ENCODE measurements around the gene MPRIP. TPM values are rescaled to one million over a fixed set of nuclear protein-coding genes. Genes with fewer than 3 reads are reported as not detected.

The MPRIP gene
- total RNA-seq, 1 experiment from 2014 or later, result 140 TPM

GRCh38 chr17:17072546-17072945 is 30.3 kb downstream of the MPRIP start:
- POLR2A ChIA-PET, result no interaction called here
- TF ChIP-seq USF2 (CRISPR knock-in tag; IDR thresholded peaks at IDR 0.05) (no peak), ERG (CRISPR knock-in tag; IDR thresholded peaks at IDR 0.05) (no peak), MXD4 (CRISPR knock-in tag; IDR thresholded peaks at IDR 0.05; ENCODE audit: borderline replicate concordance) (no peak), PRRX2 (CRISPR knock-in tag; IDR thresholded peaks at IDR 0.05) (no peak), TEAD1 (CRISPR knock-in tag; IDR thresholded peaks at IDR 0.05) (no peak), NR2C2 (CRISPR knock-in tag; IDR thresholded peaks at IDR 0.05) (no peak), ZSCAN18 (CRISPR knock-in tag; IDR thresholded peaks at IDR 0.05) (no peak), ZNF423 (CRISPR knock-in tag; IDR thresholded peaks at IDR 0.05) (no peak), GTF2I (CRISPR knock-in tag; conservative IDR thresholded peaks at IDR 0.05) (no peak), HMGXB4 (CRISPR knock-in tag; IDR thresholded peaks at IDR 0.05) (no peak), RORB (CRISPR knock-in tag; IDR thresholded peaks at IDR 0.05) (no peak), MLX (CRISPR knock-in tag; IDR thresholded peaks at IDR 0.05) (no peak), SOX15 (CRISPR knock-in tag; IDR thresholded peaks at IDR 0.05) (no peak), CREB1 (CRISPR knock-in tag; IDR thresholded peaks at IDR 0.05) (no peak), FOXK1 (CRISPR knock-in tag; IDR thresholded peaks at IDR 0.05) (no peak), CTCF (IDR thresholded peaks at IDR 0.05) (no peak), ZNF317 (CRISPR knock-in tag; IDR thresholded peaks at IDR 0.05; ENCODE audit: borderline replicate concordance, low read depth) (no peak), ZNF532 (CRISPR knock-in tag; IDR thresholded peaks at IDR 0.05; ENCODE audit: borderline replicate concordance) (no peak)
- CTCF ChIA-PET, result no interaction called here
- Mint-ChIP-seq H3K9me3 (peaks cover 10% of the 10 kb centered on the region), H3K27ac (peak overlapping the region; percentile 55), H3K27me3 (ENCODE audit: low read depth) (no peaks in the 10 kb centered on the region), H3K36me3 (peaks cover 11% of the 10 kb centered on the region), H3K4me1 (no peaks in the 10 kb centered on the region), H3K4me3 (no peak overlapping the region)
- ATAC-seq (no peak), DNase-seq (ENCODE audit: low spot score) (no peak)
